Right lobe of liver (tissue), 4 donors: ENCODE results near the gene TGFBR3.

Experiments used
- POLR2A ChIP-seq: fragments of 450-650 bp; IDR thresholded peaks from one replicate; pipeline ENCODE4 v1.6.1; 2017; ENCODE audit warnings: antibody characterized with exemption, mild to moderate bottlenecking
- TF ChIP-seq, protein P1 (sequence below), 4 donors: fragments of 200-600 bp in 3 of 4; fragments of 450-650 bp in 1 of 4; IDR thresholded peaks; one replicate each; pipeline versions ENCODE4 v1.5.1 to v1.8.0; 2016 to 2022; ENCODE audit warnings: antibody characterized with exemption in 4 of 4, mild to moderate bottlenecking in 2 of 4
- donor health status: DM: no; HTN: no; CAD: no.
- donor health status: DM: no; HTN: no; CAD: no.
- donor health status: DM: no; HTN: yes; CAD: no.

DNA sequence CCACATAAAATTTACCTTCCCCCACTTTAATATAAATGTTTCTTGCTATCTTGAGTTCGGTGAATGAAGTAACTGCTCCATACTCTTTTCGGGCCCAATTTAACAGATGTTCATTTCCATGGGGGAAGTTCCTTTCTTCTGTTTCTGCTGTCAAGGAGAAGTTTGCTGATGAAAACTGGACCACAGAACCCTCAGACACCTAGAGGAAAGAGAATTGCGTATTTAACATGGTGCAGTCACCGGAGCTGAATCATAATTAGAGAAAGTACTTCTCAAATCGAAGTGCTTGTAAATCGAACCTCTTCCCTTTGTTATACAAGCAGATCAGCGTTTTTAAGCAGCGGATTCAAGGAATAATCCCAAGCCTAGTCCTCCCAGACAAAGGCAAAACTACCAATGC lies 151.2 kb downstream of the TGFBR3 start:
- TF ChIP-seq, protein P1, sequence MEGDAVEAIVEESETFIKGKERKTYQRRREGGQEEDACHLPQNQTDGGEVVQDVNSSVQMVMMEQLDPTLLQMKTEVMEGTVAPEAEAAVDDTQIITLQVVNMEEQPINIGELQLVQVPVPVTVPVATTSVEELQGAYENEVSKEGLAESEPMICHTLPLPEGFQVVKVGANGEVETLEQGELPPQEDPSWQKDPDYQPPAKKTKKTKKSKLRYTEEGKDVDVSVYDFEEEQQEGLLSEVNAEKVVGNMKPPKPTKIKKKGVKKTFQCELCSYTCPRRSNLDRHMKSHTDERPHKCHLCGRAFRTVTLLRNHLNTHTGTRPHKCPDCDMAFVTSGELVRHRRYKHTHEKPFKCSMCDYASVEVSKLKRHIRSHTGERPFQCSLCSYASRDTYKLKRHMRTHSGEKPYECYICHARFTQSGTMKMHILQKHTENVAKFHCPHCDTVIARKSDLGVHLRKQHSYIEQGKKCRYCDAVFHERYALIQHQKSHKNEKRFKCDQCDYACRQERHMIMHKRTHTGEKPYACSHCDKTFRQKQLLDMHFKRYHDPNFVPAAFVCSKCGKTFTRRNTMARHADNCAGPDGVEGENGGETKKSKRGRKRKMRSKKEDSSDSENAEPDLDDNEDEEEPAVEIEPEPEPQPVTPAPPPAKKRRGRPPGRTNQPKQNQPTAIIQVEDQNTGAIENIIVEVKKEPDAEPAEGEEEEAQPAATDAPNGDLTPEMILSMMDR (IDR thresholded peaks at IDR 0.05), result no peak
- TF ChIP-seq POLR2A, result no peak
